Natural killer cell (primary cell): ENCODE data around the gene SPRR2D. TPM values are rescaled to one million over a fixed set of nuclear protein-coding genes. Genes with fewer than 3 reads are reported as not detected.

Source experiments
- ATAC-seq, 3 donors: fragments of 150-1000 bp in 2 of 3; fragments of 200-7000 bp in 1 of 3; cut with Tn5 transposase; 1 replicate in 1 of 3; 2 replicates in 2 of 3; pipeline ENCODE4 v1.10.0; 2021; ENCODE audit warnings: mild to moderate bottlenecking in 2 of 3, moderate library complexity in 2 of 3
- DNase-seq, 2 donors: peaks; one replicate each; pipeline versions ENCODE4 v3.0.0 to v3.0.0-alpha.2; 2013 to 2021; ENCODE audit warnings: mixed read lengths in 1 of 2
- H3K27ac ChIP-seq: one replicate; pipeline ENCODE4 v1.5.1; 2013; ENCODE audit warnings: mild to moderate bottlenecking, low read length
- H3K27me3 ChIP-seq: one replicate; pipeline ENCODE4 v1.6.1; 2013; ENCODE audit warnings: low read length; ENCODE audit not compliant: control insufficient read depth, insufficient read depth
- H3K36me3 ChIP-seq: one replicate; pipeline ENCODE4 v1.6.1; 2013; ENCODE audit warnings: low read length; ENCODE audit not compliant: control insufficient read depth, insufficient read depth
- H3K4me1 ChIP-seq: one replicate; pipeline ENCODE4 v1.6.1; 2013; ENCODE audit warnings: low read length; ENCODE audit not compliant: control insufficient read depth, insufficient read depth
- H3K4me3 ChIP-seq: one replicate; pipeline ENCODE4 v1.5.1; 2013; ENCODE audit warnings: low read length
- H3K9me3 ChIP-seq: one replicate; pipeline ENCODE4 v1.6.1; 2013; ENCODE audit warnings: low read length; ENCODE audit not compliant: control insufficient read depth, insufficient read depth
- H3K27ac Mint-ChIP-seq, 2 donors: one replicate each; pipeline ENCODE4 v1.8.0; 2022; ENCODE audit warnings: mild to moderate bottlenecking in 2 of 2, mixed read lengths in 2 of 2, moderate library complexity in 1 of 2
- H3K27me3 Mint-ChIP-seq, 2 donors: one replicate each; pipeline ENCODE4 v1.8.0; 2022; ENCODE audit warnings: low read depth in 2 of 2, mixed read lengths in 2 of 2
- H3K36me3 Mint-ChIP-seq: one replicate; pipeline ENCODE4 v1.8.0; 2022; ENCODE audit warnings: mixed read lengths
- H3K4me1 Mint-ChIP-seq, 2 donors: one replicate each; pipeline ENCODE4 v1.8.0; 2022; ENCODE audit warnings: mixed read lengths in 2 of 2
- H3K4me3 Mint-ChIP-seq: one replicate; pipeline ENCODE4 v1.8.0; 2022; ENCODE audit warnings: mild to moderate bottlenecking, moderate library complexity, mixed read lengths
- H3K9me3 Mint-ChIP-seq, 2 donors: one replicate each; pipeline ENCODE4 v1.8.0; 2022; ENCODE audit warnings: mixed read lengths in 2 of 2
- CTCF ChIP-seq: fragments of 200-600 bp; IDR thresholded peaks from one replicate; pipeline ENCODE4 v1.8.0; 2022; ENCODE audit warnings: antibody characterized with exemption
- WGBS: methylation state at CpG from one replicate; pipeline ENCODE4 v1.1.7; 2013; ENCODE audit warnings: missing lambda C conversion rate; ENCODE audit not compliant: insufficient coverage; 5-methylcytosine and 5-hydroxymethylcytosine counted together
- intact Hi-C: fragments of 100-400 bp; cut with micrococcal nuclease; formaldehyde crosslinking; loops from one replicate; pipeline ENCODE4 v1.14.2; 2022
- total RNA-seq, 4 donors: library from RNA; stranded (reverse); fragments of 120-200 nt in 1 of 4; gene quantifications; one replicate each; pipeline versions ENCODE4 v1.2.3 to v1.2.4, GENCODE V29; 2013 to 2022

The SPRR2D gene
- total RNA-seq, 3 donors from 2014 or later (not counting 1 experiment from before 2014, with no cell fraction given), result not detected

- no peaks in the 10 kb centered on the region for H3K4me1 ChIP-seq
- H3K36me3 ChIP-seq, result no peaks in the 10 kb centered on the region
- TF ChIP-seq CTCF, result no peak
- no peaks in the 10 kb centered on the region for H3K9me3 ChIP-seq
- DNase-seq (no peak), ATAC-seq (peak in 1 of 3 donors; percentile 32)
- Mint-ChIP-seq H3K9me3 (no peaks in the 10 kb centered on the region), H3K4me1 (no peaks in the 10 kb centered on the region), H3K27ac (no peak overlapping the region), H3K36me3 (no peaks in the 10 kb centered on the region), H3K4me3 (no peak overlapping the region), H3K27me3 (peaks cover 18 to 63% of the 10 kb centered on the region in 2 donors)
- no peak overlapping the region for H3K4me3 ChIP-seq
- intact Hi-C loops, result no loop called here
- no peaks in the 10 kb centered on the region for H3K27me3 ChIP-seq
- WGBS, result 96% methylated on average over 2 of the region's 2 CpGs
- no peak overlapping the region for H3K27ac ChIP-seq
Observed at GRCh38 chr1:153049211-153049610, 8.3 kb upstream of the SPRR2D start.

DNA sequence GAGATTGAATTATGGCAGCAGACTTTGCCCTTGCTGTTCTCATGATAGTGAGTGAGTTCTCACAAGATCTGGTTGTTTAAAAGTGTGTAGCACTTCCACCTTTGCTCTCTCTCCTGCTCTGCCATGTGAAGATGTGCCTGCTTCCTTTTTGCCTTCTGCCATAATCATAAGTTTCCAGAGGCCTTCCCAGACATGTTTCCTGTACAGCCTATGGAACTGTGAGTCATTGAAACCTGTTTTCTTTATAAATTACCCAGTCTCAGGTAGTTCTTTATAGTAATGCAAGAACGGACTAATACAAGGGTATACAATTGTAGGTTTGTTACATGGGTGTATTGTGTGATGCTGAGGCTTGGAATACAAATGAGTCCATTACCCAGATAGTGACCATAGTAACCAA, 5.7 kb downstream of the SPRR2D start:
- Mint-ChIP-seq H3K4me1 (no peaks in the 10 kb centered on the region), H3K4me3 (no peak overlapping the region), H3K9me3 (no peaks in the 10 kb centered on the region), H3K36me3 (no peaks in the 10 kb centered on the region), H3K27ac (no peak overlapping the region), H3K27me3 (peaks cover 10 to 55% of the 10 kb centered on the region in 2 donors)
- ATAC-seq (no peak), DNase-seq (no peak)
- no peaks in the 10 kb centered on the region for H3K27me3 ChIP-seq
- no peaks in the 10 kb centered on the region for H3K9me3 ChIP-seq
- no peak overlapping the region for H3K27ac ChIP-seq
- intact Hi-C loops, result no loop called here
- no peaks in the 10 kb centered on the region for H3K4me1 ChIP-seq
- no peak overlapping the region for H3K4me3 ChIP-seq
- no peak for TF ChIP-seq CTCF
- H3K36me3 ChIP-seq, result no peaks in the 10 kb centered on the region
- WGBS, result 83% methylated on average over 1 of the region's 1 CpG

DNA sequence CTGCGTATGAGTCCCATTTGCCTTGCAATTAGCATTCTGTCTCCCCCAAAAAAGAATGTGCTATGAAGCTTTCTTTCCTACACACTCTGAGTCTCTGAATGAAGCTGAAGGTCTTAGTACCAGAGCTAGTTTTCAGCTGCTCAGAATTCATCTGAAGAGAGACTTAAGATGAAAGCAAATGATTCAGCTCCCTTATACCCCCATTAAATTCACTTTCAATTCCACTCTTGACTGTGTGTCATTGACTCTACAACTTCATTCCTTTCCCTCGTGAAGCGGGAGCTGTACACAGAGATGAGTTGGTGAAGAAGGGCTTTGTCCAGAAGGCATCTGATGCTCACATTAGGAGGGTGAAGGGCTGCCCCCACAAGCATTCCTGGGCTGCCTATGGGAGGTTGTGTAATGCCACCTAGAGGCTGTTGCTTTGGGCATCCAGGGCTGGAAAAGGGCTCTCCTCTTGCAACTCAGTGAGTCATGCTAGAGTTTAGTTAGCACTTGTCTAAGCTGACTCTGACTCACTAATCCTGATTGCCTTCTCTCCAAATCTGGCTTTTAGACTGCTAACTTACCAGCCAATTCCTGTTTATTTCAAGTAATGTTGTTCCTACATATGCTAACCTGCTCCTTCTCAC, 8.1 kb downstream of the SPRR2D start:
- H3K9me3 ChIP-seq, result no peaks in the 10 kb centered on the region
- Mint-ChIP-seq H3K9me3 (no peaks in the 10 kb centered on the region), H3K4me1 (no peaks in the 10 kb centered on the region), H3K4me3 (no peak overlapping the region), H3K36me3 (no peaks in the 10 kb centered on the region), H3K27ac (no peak overlapping the region), H3K27me3 (peaks cover 14 to 52% of the 10 kb centered on the region in 2 donors)
- no peak overlapping the region for H3K4me3 ChIP-seq
- WGBS, result 33% methylated on average over 2 of the region's 3 CpGs
- no peak for DNase-seq
- no peak for TF ChIP-seq CTCF
- H3K27ac ChIP-seq, result no peak overlapping the region
- intact Hi-C loops, result no loop called here
- H3K36me3 ChIP-seq, result no peaks in the 10 kb centered on the region
- no peaks in the 10 kb centered on the region for H3K27me3 ChIP-seq
- peak in 1 of 3 donors; percentile 12 for ATAC-seq
- H3K4me1 ChIP-seq, result no peaks in the 10 kb centered on the region

- H3K27me3 ChIP-seq, result no peaks in the 10 kb centered on the region
- H3K27ac ChIP-seq, result no peak overlapping the region
- H3K9me3 ChIP-seq, result no peaks in the 10 kb centered on the region
- no peaks in the 10 kb centered on the region for H3K4me1 Mint-ChIP-seq
- no peak for TF ChIP-seq CTCF
- H3K4me1 ChIP-seq, result no peaks in the 10 kb centered on the region
- H3K36me3 Mint-ChIP-seq, result no peaks in the 10 kb centered on the region
- no peak for ATAC-seq
- no peak for DNase-seq
- H3K4me3 ChIP-seq, result no peak overlapping the region
- H3K9me3 Mint-ChIP-seq, result no peaks in the 10 kb centered on the region
- H3K36me3 ChIP-seq, result no peaks in the 10 kb centered on the region
- H3K27me3 Mint-ChIP-seq, result peaks cover 14 to 45% of the 10 kb centered on the region in 2 donors
- H3K27ac Mint-ChIP-seq, result no peak overlapping the region
- intact Hi-C loops, result no loop called here
- H3K4me3 Mint-ChIP-seq, result no peak overlapping the region
Observed at GRCh38 chr1:153032073-153032472, 8.8 kb downstream of the SPRR2D start.
